HG03066 (cell line): Measurements from ENCODE around the gene FHAD1.
"Not testable (repeated sequence)": the region's sequence is repeated elsewhere in the genome, so short reads cannot be mapped to it uniquely, and the experiment has no call there.

Experiments used
- ATAC-seq: cut with Tn5 transposase; IDR thresholded peaks from one replicate; pipeline ENCODE4 v1.9.1; 2021; ENCODE audit warnings: low read depth; ENCODE audit not compliant: unreplicated experiment

Gene FHAD1

DNA sequence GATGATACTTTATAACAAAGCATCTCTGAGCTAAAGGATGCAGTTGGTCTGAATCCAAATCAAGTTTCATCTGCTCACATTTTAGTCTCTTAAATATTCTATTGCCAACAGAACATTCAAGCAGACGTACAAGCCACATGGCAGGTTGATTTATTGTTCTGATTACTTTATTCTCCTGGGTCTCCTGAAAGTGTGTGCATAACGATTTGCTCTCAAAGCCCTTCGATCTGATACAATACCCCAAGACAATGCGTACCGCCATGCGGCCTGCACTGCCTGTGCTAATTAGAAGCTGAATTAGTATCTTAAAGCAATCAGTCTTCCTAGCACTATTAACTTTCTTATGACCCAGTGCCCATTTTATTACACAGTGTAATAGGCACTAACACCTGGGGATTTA is 56.9 kb downstream of the FHAD1 start:
- ATAC-seq = no peak

GRCh38 chr1:15304708-15305467 is 57.9 kb downstream of the FHAD1 start:
- ATAC-seq = no peak

DNA sequence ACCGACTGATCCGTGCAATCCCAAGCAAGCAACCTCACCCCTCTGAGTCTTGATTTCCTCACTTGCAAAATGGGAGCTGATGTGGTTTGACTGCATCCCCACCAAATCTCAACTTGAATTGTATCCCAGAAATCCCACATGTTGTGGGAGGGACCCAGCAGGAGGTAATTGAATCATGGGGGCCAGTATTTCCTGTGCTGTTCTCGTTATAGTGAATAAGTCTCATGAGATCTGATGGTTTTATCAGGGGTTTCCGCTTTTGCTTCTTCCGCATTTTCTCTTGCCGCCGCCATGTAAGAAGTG is 58.4 kb downstream of the FHAD1 start:
- ATAC-seq = no peak

DNA sequence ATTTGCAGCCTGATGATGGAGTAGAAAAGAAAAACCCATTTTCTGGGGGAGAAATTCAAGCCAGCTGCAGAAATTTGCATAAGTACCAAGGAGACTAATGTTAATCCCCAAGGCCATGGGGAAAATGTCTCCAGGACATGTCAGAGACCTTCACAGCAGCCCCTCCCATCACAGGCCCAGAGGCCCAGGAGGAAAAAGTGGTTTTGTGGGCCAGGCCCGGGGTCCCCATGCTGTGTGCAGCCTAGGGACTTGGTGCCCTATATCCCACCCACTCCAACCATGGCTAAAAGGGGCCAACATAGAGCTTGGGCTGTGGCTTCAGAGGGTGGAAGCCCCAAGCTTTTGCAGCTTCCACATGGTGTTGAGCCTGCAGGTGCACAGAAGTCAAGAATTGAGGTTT is 59.3 kb downstream of the FHAD1 start:
- ATAC-seq = not testable (repeated sequence)

- ATAC-seq = no peak
Measured at GRCh38 chr1:15308135-15308534, 61.1 kb downstream of the FHAD1 start.

DNA sequence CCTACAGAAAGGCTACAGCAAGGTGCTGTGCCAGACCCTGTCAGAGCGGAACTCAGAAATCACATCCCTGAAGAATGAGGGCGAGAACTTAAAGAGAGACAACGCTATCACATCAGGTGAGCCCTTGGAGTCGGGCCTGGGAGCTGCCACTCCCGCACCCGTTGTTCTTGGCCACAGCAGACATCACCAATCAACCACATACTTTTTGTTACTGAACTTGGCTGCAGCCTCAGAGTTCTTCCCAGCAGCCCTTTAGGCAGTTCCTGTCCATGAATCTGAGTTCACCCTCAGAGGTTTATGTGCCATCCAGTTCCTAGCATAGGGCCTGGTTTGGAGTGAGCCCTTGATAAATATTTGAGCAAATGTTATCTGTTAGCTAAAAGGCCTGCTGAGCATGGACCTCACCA is 61.6 kb downstream of the FHAD1 start:
- ATAC-seq = no peak

DNA sequence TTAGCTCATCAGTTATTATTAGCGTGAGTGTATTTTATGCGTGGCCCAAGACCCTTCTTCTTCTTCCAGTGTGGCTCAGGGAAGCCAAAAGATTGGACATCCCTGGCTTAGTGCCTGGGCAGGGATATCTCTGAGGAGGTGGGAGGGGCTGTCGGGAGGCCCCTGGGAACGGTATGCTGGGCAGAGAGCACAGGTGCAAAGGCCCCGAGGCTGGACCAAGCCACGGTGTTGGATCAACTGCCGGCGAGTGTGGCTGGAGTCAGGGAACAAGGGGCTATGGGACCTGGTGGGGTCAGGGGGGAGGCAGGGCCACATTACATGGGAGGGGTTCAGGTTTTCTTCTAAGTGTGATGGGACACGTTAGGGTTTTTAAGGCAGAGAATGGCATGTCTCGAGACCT is 62.7 kb downstream of the FHAD1 start:
- ATAC-seq = no peak

DNA sequence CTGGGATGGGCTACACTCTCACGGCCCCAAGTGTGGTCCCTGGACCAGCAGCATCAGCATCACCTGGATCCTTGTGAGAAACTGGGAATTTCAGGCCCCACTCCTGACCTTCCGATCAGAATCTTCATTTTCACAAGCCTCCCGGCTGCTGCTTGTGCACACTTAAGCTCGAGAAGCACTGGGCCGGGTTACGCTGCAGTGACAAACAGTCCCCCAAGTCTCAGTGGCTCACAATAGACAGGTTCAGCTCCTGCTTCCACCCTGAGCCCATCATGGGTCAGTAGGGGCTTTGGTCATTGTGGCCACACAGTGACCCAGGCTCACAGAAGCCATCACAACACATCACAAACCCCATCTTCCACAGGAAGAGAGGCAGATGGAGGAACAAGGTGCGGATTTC is 63.5 kb downstream of the FHAD1 start:
- ATAC-seq = no peak

GRCh38 chr1:15311122-15311822 is 64.2 kb downstream of the FHAD1 start:
- ATAC-seq = no peak

- no peak for ATAC-seq
Measured at GRCh38 chr1:15311880-15312279, 64.9 kb downstream of the FHAD1 start.

- ATAC-seq = no peak
Measured at GRCh38 chr1:15312626-15313411, 65.8 kb downstream of the FHAD1 start.

- no peak for ATAC-seq
Measured at GRCh38 chr1:15314328-15315281, 67.6 kb downstream of the FHAD1 start.

- no peak for ATAC-seq
Measured at GRCh38 chr1:15315815-15316214, 68.8 kb downstream of the FHAD1 start.

- ATAC-seq = no peak
Measured at GRCh38 chr1:15316510-15316909, 69.5 kb downstream of the FHAD1 start.

DNA sequence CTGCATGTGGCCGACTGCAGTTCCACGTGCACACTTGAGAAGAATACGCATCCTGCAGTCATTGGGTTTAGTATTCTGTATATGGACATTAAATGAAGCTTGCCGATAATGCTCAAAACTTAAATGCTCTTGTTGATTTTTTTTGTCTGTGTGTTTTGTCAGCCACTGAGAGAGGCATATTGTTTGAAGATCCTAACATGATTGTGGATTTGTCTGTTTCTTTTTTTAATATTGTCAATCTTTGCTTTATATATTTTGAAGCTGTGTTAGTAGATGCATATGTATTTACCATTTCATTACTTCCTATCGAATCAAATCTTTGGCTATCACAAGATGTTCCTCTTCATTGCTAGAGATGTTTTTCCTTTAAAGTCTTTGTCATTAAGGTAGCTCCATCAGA is 73.2 kb downstream of the FHAD1 start:
- ATAC-seq = no peak

DNA sequence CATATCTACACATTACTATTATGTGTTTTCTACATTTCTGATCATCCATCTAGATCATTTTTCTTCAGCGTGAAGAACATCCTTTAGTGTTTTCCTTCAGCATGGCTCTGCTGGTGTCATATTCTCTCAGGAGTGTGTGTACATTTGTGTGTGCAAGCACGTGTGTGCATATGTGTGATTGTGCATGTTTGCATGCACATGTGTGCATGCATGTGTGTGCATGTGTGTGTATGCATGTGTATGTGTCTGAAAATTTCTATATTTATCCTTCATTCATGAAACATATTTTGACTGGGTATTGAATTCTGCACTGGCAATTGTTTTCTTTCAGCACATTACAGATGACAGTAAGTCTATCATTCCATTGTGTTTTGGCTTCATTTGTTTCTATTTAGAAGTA is 74.6 kb downstream of the FHAD1 start:
- ATAC-seq = no peak

GRCh38 chr1:15322648-15323350 is 75.8 kb downstream of the FHAD1 start:
- no peak for ATAC-seq

DNA sequence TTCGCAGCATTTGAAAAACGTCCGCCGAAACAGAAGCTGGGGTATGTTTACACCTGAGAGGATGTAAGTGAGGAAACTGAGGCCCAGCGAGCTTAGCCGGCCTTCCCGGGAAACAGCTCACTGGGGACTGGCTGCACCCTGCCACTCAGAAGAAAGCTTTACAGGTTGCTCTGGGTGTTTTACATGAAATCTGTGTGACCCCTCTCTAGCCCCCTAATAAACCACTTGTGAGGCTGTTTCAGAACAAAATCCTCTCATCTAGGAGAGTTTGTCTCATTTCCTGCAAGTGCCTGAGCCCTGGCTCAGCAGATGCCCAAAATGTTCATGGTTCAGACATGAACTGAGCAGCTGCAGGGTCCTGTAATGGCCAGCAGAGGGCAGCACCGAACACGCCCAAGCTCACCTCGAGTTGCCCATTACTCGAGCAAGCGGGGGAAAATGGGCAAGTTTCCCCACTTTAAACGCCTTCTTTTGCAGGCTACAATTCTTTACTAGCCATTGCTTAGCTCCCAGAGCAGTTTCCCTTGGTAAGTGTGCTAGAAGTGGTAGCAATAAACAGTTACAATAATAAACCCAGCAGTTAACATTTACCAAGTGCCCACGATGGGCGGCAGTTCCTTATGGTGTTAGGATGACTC is 76.4 kb downstream of the FHAD1 start:
- ATAC-seq = no peak
